Activated gamma-delta T cell treated with Interleukin-2 at 50 U/mL for 16 hours (primary cell): Measurements from ENCODE around the gene ETV6.

ENCODE experiments used
- DNase-seq: peaks from one replicate; pipeline ENCODE4 v3.0.0-alpha.2; 2020

Gene ETV6

GRCh38 chr12:11763760-11764520, 114.5 kb downstream of the ETV6 start:
- no peak for DNase-seq

- DNase-seq, result no peak
Measured at GRCh38 chr12:11764837-11765236, 115.4 kb downstream of the ETV6 start.

- no peak for DNase-seq
Measured at GRCh38 chr12:11765421-11765816, 115.9 kb downstream of the ETV6 start.

GRCh38 chr12:11765817-11766794, 116.6 kb downstream of the ETV6 start:
- DNase-seq, result no peak

- DNase-seq, result no peak
Measured at GRCh38 chr12:11767029-11767724, 117.7 kb downstream of the ETV6 start.

GRCh38 chr12:11767798-11768197, 118.3 kb downstream of the ETV6 start:
- no peak for DNase-seq

GRCh38 chr12:11768233-11768965, 118.9 kb downstream of the ETV6 start:
- DNase-seq, result no peak

GRCh38 chr12:11769723-11770514, 120.4 kb downstream of the ETV6 start:
- DNase-seq, result no peak

- DNase-seq, result no peak
Measured at GRCh38 chr12:11771356-11771755, 121.9 kb downstream of the ETV6 start.

GRCh38 chr12:11771895-11772502, 122.5 kb downstream of the ETV6 start:
- no peak for DNase-seq

GRCh38 chr12:11773889-11774677, 124.6 kb downstream of the ETV6 start:
- DNase-seq, result no peak

- no peak for DNase-seq
Measured at GRCh38 chr12:11774821-11775220, 125.3 kb downstream of the ETV6 start.

GRCh38 chr12:11776316-11776715, 126.8 kb downstream of the ETV6 start:
- no peak for DNase-seq

- DNase-seq, result no peak
Measured at GRCh38 chr12:11777451-11777850, 128.0 kb downstream of the ETV6 start.

GRCh38 chr12:11777962-11778361, 128.5 kb downstream of the ETV6 start:
- no peak for DNase-seq

- DNase-seq, result no peak
Measured at GRCh38 chr12:11778713-11779685, 129.5 kb downstream of the ETV6 start.

GRCh38 chr12:11780521-11781101, 131.1 kb downstream of the ETV6 start:
- no peak for DNase-seq

- DNase-seq, result no peak
Measured at GRCh38 chr12:11782914-11783420, 133.5 kb downstream of the ETV6 start.

- no peak for DNase-seq
Measured at GRCh38 chr12:11785712-11786111, 136.2 kb downstream of the ETV6 start.
